HL-60 (cell line): ENCODE measurements around the gene CLIC3.
A peak's percentile ranks its signal among the peaks of the same experiment; 100 is the strongest.

Experiments
- DNase-seq, 2 experiments: peaks; one replicate each; pipeline ENCODE4 v3.0.0-alpha.2; 2010 to 2020; ENCODE audit warnings: low read depth in 1 of 2, low spot score in 1 of 2
- H3K27ac ChIP-seq: fragments of 250-450 bp; sonication (Bioruptor Pico); replicated peaks from 2 replicates; pipeline ENCODE4 v1.5.1; 2020; ENCODE audit warnings: mild to moderate bottlenecking, moderate library complexity
- H3K27me3 ChIP-seq: fragments of 250-450 bp; sonication (Bioruptor Pico); 2 replicates; pipeline ENCODE4 v1.5.1; 2021; ENCODE audit warnings: mild to moderate bottlenecking, moderate library complexity; ENCODE audit not compliant: insufficient read depth, poor library complexity, severe bottlenecking
- H3K4me3 ChIP-seq: replicated peaks from 2 replicates; pipeline ENCODE4 v1.5.1; 2011; ENCODE audit warnings: mild to moderate bottlenecking, control low read depth, low read length; ENCODE audit not compliant: insufficient read depth
- CTCF ChIP-seq: IDR thresholded peaks from one replicate; pipeline ENCODE4 v1.5.1; 2011; ENCODE audit warnings: low read length, control low read depth, inconsistent platforms; ENCODE audit not compliant: insufficient read depth
- GABPA ChIP-seq: IDR thresholded peaks from 2 replicates; pipeline ENCODE4 v1.6.1; 2012; ENCODE audit warnings: low read depth
- POLR2AphosphoS5 ChIP-seq: IDR thresholded peaks from 2 replicates; pipeline ENCODE4 v1.6.1; 2012; ENCODE audit warnings: low read depth
- REST ChIP-seq: IDR thresholded peaks from 2 replicates; pipeline ENCODE4 v1.6.1; 2012; ENCODE audit warnings: low read depth; ENCODE audit not compliant: insufficient replicate concordance
- SPI1 ChIP-seq: IDR thresholded peaks from 2 replicates; pipeline ENCODE4 v1.6.1; 2012; ENCODE audit warnings: low read depth, mild to moderate bottlenecking, borderline replicate concordance

The CLIC3 gene

GRCh38 chr9:136950656-136951276 is 45.6 kb downstream of the CLIC3 start:
- Histone ChIP-seq H3K27me3 (no peaks in the 10 kb centered on the region), H3K27ac (peak overlapping the region; percentile 77)
- no peak for TF ChIP-seq SPI1
- no peak for TF ChIP-seq CTCF
- TF ChIP-seq GABPA = no peak
- TF ChIP-seq POLR2AphosphoS5 = no peak
- TF ChIP-seq REST = no peak

GRCh38 chr9:136949817-136950655 is 46.3 kb downstream of the CLIC3 start:
- no peaks in the 10 kb centered on the region for H3K27me3 ChIP-seq
- H3K4me3 ChIP-seq = peak overlapping the region; percentile 66
- no peak for TF ChIP-seq SPI1
- peak; percentile 78; the same call in 1 of the 2 replicates for TF ChIP-seq POLR2AphosphoS5
- H3K27ac ChIP-seq = peak overlapping the region; percentile 77
- DNase-seq = peak; percentile 96

More at GRCh38 chr9:136950656-136951276, 45.6 kb downstream of the CLIC3 start:
- H3K4me3 ChIP-seq = peak overlapping the region; percentile 66
- DNase-seq = no peak

GRCh38 chr9:136949239-136949816 is 47.0 kb downstream of the CLIC3 start:
- Histone ChIP-seq H3K27me3 (no peaks in the 10 kb centered on the region), H3K27ac (peak overlapping the region; percentile 77), H3K4me3 (peak overlapping the region; percentile 66)
- TF ChIP-seq CTCF (no peak), SPI1 (no peak), REST (no peak), GABPA (no peak), POLR2AphosphoS5 (no peak)
- DNase-seq = no peak

GRCh38 chr9:136947955-136948510 is 48.3 kb downstream of the CLIC3 start:
- no peak overlapping the region for H3K27ac ChIP-seq

More at GRCh38 chr9:136947955-136948510, 48.3 kb downstream of the CLIC3 start:
- Histone ChIP-seq H3K27me3 (no peaks in the 10 kb centered on the region), H3K4me3 (no peak overlapping the region)
- no peak for TF ChIP-seq CTCF
- TF ChIP-seq SPI1 = no peak
- TF ChIP-seq POLR2AphosphoS5 = no peak
- no peak for TF ChIP-seq REST
- TF ChIP-seq GABPA = no peak
- peak in 1 of 2 experiments; percentile 40 for DNase-seq
